Subcutaneous abdominal adipose tissue (tissue), 5 donors: ENCODE measurements around the gene KTN1.

Source experiments
- H3K27ac ChIP-seq: one replicate; pipeline ENCODE4 v1.7.0; 2013; ENCODE audit warnings: low read depth, mild to moderate bottlenecking, inconsistent platforms, low read length, moderate library complexity
- H3K27me3 ChIP-seq, 5 donors: one replicate each; pipeline ENCODE4 v1.7.0; 2013; ENCODE audit warnings: low read length in 5 of 5, inconsistent platforms in 1 of 5; ENCODE audit not compliant: control insufficient read depth in 5 of 5, insufficient read depth in 4 of 5
- H3K36me3 ChIP-seq, 5 donors: one replicate each; pipeline ENCODE4 v1.7.0; 2013; ENCODE audit warnings: low read length in 5 of 5; ENCODE audit not compliant: control insufficient read depth in 5 of 5, insufficient read depth in 5 of 5
- H3K4me1 ChIP-seq, 5 donors: one replicate each; pipeline ENCODE4 v1.7.0; 2013; ENCODE audit warnings: low read length in 5 of 5, mild to moderate bottlenecking in 3 of 5, moderate library complexity in 1 of 5; ENCODE audit not compliant: control insufficient read depth in 5 of 5, insufficient read depth in 5 of 5
- H3K4me3 ChIP-seq, 5 donors: one replicate each; pipeline ENCODE4 v1.7.0; 2013; ENCODE audit warnings: low read length in 5 of 5, low read depth in 1 of 5
- H3K9ac ChIP-seq, 5 donors: one replicate each; pipeline ENCODE4 v1.7.0; 2013; ENCODE audit warnings: low read length in 5 of 5, mild to moderate bottlenecking in 4 of 5, moderate library complexity in 3 of 5
- H3K9me3 ChIP-seq, 5 donors: one replicate each; pipeline ENCODE4 v1.7.0; 2013; ENCODE audit warnings: low read length in 5 of 5; ENCODE audit not compliant: control insufficient read depth in 5 of 5
- donor health status: healthy.
- donor health status: healthy.
- donor health status: healthy.
- donor health status: healthy.
- donor health status: healthy.

The KTN1 gene

GRCh38 chr14:55705651-55706364 is 125.8 kb downstream of the KTN1 start:
- Histone ChIP-seq H3K9me3 (no peaks in the 10 kb centered on the region), H3K27ac (no peak overlapping the region), H3K36me3 (peaks cover 0 to 6% (median 2%) of the 10 kb centered on the region in 5 donors), H3K4me1 (no peaks in the 10 kb centered on the region), H3K27me3 (no peaks in the 10 kb centered on the region), H3K4me3 (no peak overlapping the region), H3K9ac (no peak overlapping the region)

- Histone ChIP-seq H3K27ac (no peak overlapping the region), H3K9me3 (no peaks in the 10 kb centered on the region), H3K4me1 (no peaks in the 10 kb centered on the region), H3K9ac (no peak overlapping the region), H3K4me3 (no peak overlapping the region), H3K36me3 (peaks cover 0 to 6% (median 2%) of the 10 kb centered on the region in 5 donors), H3K27me3 (no peaks in the 10 kb centered on the region)
These were observed 126.3 kb downstream of the KTN1 start for GRCh38 chr14:55706365-55706684.

- Histone ChIP-seq H3K27me3 (no peaks in the 10 kb centered on the region), H3K9ac (no peak overlapping the region), H3K4me3 (no peak overlapping the region), H3K36me3 (peaks cover 0 to 6% (median 2%) of the 10 kb centered on the region in 5 donors), H3K9me3 (no peaks in the 10 kb centered on the region), H3K27ac (no peak overlapping the region), H3K4me1 (no peaks in the 10 kb centered on the region)
These were observed 126.9 kb downstream of the KTN1 start for GRCh38 chr14:55706893-55707292.

- no peaks in the 10 kb centered on the region for H3K9me3 ChIP-seq
- H3K27ac ChIP-seq: no peak overlapping the region
- no peak overlapping the region for H3K4me3 ChIP-seq
- H3K4me1 ChIP-seq: peaks cover 0 to 2% (median 0%) of the 10 kb centered on the region in 5 donors
- no peaks in the 10 kb centered on the region for H3K27me3 ChIP-seq
- no peak overlapping the region for H3K9ac ChIP-seq
- peaks cover 0 to 6% (median 2%) of the 10 kb centered on the region in 5 donors for H3K36me3 ChIP-seq
These were observed 127.4 kb downstream of the KTN1 start for GRCh38 chr14:55707365-55707804.

- Histone ChIP-seq H3K36me3 (no peaks in the 10 kb centered on the region), H3K9ac (no peak overlapping the region), H3K4me1 (peaks cover 0 to 13% (median 10%) of the 10 kb centered on the region in 5 donors), H3K27ac (no peak overlapping the region), H3K9me3 (no peaks in the 10 kb centered on the region), H3K27me3 (no peaks in the 10 kb centered on the region), H3K4me3 (no peak overlapping the region)
These were observed 130.6 kb downstream of the KTN1 start for GRCh38 chr14:55710506-55711041.

GRCh38 chr14:55711175-55711811 is 131.3 kb downstream of the KTN1 start:
- H3K27ac ChIP-seq: no peak overlapping the region
- peaks cover 4 to 21% (median 13%) of the 10 kb centered on the region in 5 donors for H3K4me1 ChIP-seq
- no peaks in the 10 kb centered on the region for H3K36me3 ChIP-seq
- H3K27me3 ChIP-seq: no peaks in the 10 kb centered on the region
- no peak overlapping the region for H3K9ac ChIP-seq
- no peak overlapping the region for H3K4me3 ChIP-seq
- no peaks in the 10 kb centered on the region for H3K9me3 ChIP-seq

GRCh38 chr14:55712491-55712890 is 132.5 kb downstream of the KTN1 start:
- Histone ChIP-seq H3K27ac (no peak overlapping the region), H3K9me3 (no peaks in the 10 kb centered on the region), H3K27me3 (no peaks in the 10 kb centered on the region), H3K4me1 (peaks cover 4 to 23% (median 17%) of the 10 kb centered on the region in 5 donors), H3K36me3 (no peaks in the 10 kb centered on the region), H3K9ac (no peak overlapping the region), H3K4me3 (no peak overlapping the region)

- no peak overlapping the region for H3K9ac ChIP-seq
- H3K9me3 ChIP-seq: no peaks in the 10 kb centered on the region
- H3K36me3 ChIP-seq: no peaks in the 10 kb centered on the region
- no peaks in the 10 kb centered on the region for H3K27me3 ChIP-seq
- H3K4me1 ChIP-seq: peaks cover 4 to 23% (median 17%) of the 10 kb centered on the region in 5 donors
- H3K4me3 ChIP-seq: no peak overlapping the region
- H3K27ac ChIP-seq: no peak overlapping the region
These were observed 133.5 kb downstream of the KTN1 start for GRCh38 chr14:55713486-55713885.

GRCh38 chr14:55715889-55716288 is 135.9 kb downstream of the KTN1 start:
- Histone ChIP-seq H3K36me3 (no peaks in the 10 kb centered on the region), H3K4me3 (no peak overlapping the region), H3K4me1 (peaks cover 4 to 23% (median 17%) of the 10 kb centered on the region in 5 donors), H3K9ac (peak overlapping the region in 1 of 5 donors; percentile 7), H3K9me3 (no peaks in the 10 kb centered on the region), H3K27me3 (no peaks in the 10 kb centered on the region), H3K27ac (no peak overlapping the region)

GRCh38 chr14:55717621-55718020 is 137.6 kb downstream of the KTN1 start:
- Histone ChIP-seq H3K9ac (no peak overlapping the region), H3K36me3 (no peaks in the 10 kb centered on the region), H3K4me1 (peaks cover 4 to 25% (median 18%) of the 10 kb centered on the region in 5 donors), H3K27ac (no peak overlapping the region), H3K4me3 (no peak overlapping the region), H3K9me3 (no peaks in the 10 kb centered on the region), H3K27me3 (no peaks in the 10 kb centered on the region)
